HepG2 (cell line): Measurements from ENCODE around the gene LYSMD2. TPM values are rescaled to one million over a fixed set of nuclear protein-coding genes. Genes with fewer than 3 reads are reported as not detected.

ENCODE experiments used
- AFF4 ChIP-seq: sonication (generic); formaldehyde crosslinking; IDR thresholded peaks from 2 replicates; pipeline ENCODE4 v1.4.0; 2020; ENCODE audit warnings: missing genetic modification reagents
- FOXK2 ChIP-seq: fragments of 450-650 bp; IDR thresholded peaks from 2 replicates; pipeline ENCODE4 v1.6.1; 2016
- FOXO4 ChIP-seq: sonication (generic); formaldehyde crosslinking; conservative IDR thresholded peaks from 2 replicates; pipeline ENCODE4 v1.8.1; 2023; ENCODE audit warnings: missing genetic modification reagents
- HOXD1 ChIP-seq: sonication (generic); formaldehyde crosslinking; IDR thresholded peaks from 2 replicates; pipeline ENCODE4 v1.5.0; 2020; ENCODE audit warnings: missing genetic modification reagents
- JUN ChIP-seq: sonication (generic); formaldehyde crosslinking; IDR thresholded peaks from 2 replicates; pipeline ENCODE4 v1.4.0; 2020; ENCODE audit warnings: mild to moderate bottlenecking, missing genetic modification reagents
- KAT2B ChIP-seq: fragments of 150-350 bp; IDR thresholded peaks from 2 replicates; pipeline ENCODE4 v1.6.1; 2014; ENCODE audit warnings: low read depth, low read length, borderline replicate concordance
- KLF16 ChIP-seq, 2 experiments: sonication (generic) in 1 of 2; formaldehyde crosslinking in 1 of 2; IDR thresholded peaks; 2 replicates each; pipeline versions ENCODE4 v1.6.1 to v1.8.0; 2016 to 2023; ENCODE audit warnings: missing genetic modification reagents in 2 of 2, missing compliant biosample characterization in 1 of 2
- NR1H2 ChIP-seq: sonication (generic); formaldehyde crosslinking; IDR thresholded peaks from 2 replicates; pipeline ENCODE4 v1.8.1; 2022; ENCODE audit warnings: low read depth, missing genetic modification reagents, borderline replicate concordance
- PHF8 ChIP-seq: sonication (generic); formaldehyde crosslinking; IDR thresholded peaks from 2 replicates; pipeline ENCODE4 v1.5.0; 2020; ENCODE audit warnings: missing genetic modification reagents
- POLR2AphosphoS2 ChIP-seq: IDR thresholded peaks from 2 replicates; pipeline ENCODE4 v1.6.1; 2011; ENCODE audit warnings: low read depth, low read length, improper control_type of control experiment
- POLR2G ChIP-seq: fragments of 200-400 bp; formaldehyde crosslinking; IDR thresholded peaks from 2 replicates; pipeline ENCODE4 v1.6.1; 2018; ENCODE audit warnings: mild to moderate bottlenecking, low read depth, low read length, moderate library complexity
- STAG1 ChIP-seq: sonication (generic); formaldehyde crosslinking; IDR thresholded peaks from 2 replicates; pipeline ENCODE4 v1.4.0; 2020; ENCODE audit warnings: missing genetic modification reagents
- ZBTB2 ChIP-seq: sonication (generic); formaldehyde crosslinking; IDR thresholded peaks from 2 replicates; pipeline ENCODE4 v1.8.0; 2022; ENCODE audit warnings: low read depth, missing genetic modification reagents
- ZBTB39 ChIP-seq: sonication (generic); formaldehyde crosslinking; IDR thresholded peaks from 2 replicates; pipeline ENCODE4 v1.5.0; 2020; ENCODE audit warnings: missing genetic modification reagents
- ZFP37 ChIP-seq: sonication (generic); formaldehyde crosslinking; IDR thresholded peaks from 2 replicates; pipeline ENCODE4 v1.4.0; 2020; ENCODE audit warnings: missing genetic modification reagents, borderline replicate concordance
- ZKSCAN8 ChIP-seq: IDR thresholded peaks from 2 replicates; pipeline ENCODE4 v1.6.1; 2016; ENCODE audit warnings: borderline replicate concordance, missing genetic modification reagents, missing compliant biosample characterization
- ZNF317 ChIP-seq: sonication (generic); formaldehyde crosslinking; IDR thresholded peaks from 2 replicates; pipeline ENCODE4 v1.5.0; 2020; ENCODE audit warnings: mild to moderate bottlenecking, missing genetic modification reagents
- ZNF335 ChIP-seq: sonication (generic); formaldehyde crosslinking; IDR thresholded peaks from 2 replicates; pipeline ENCODE4 v1.4.0; 2020; ENCODE audit warnings: missing genetic modification reagents
- ZNF556 ChIP-seq: sonication (generic); formaldehyde crosslinking; IDR thresholded peaks from 2 replicates; pipeline ENCODE4 v1.4.0; 2020; ENCODE audit warnings: mild to moderate bottlenecking, missing genetic modification reagents, borderline replicate concordance
- ZNF615 ChIP-seq: sonication (generic); formaldehyde crosslinking; IDR thresholded peaks from 2 replicates; pipeline ENCODE4 v1.5.0; 2020; ENCODE audit warnings: mild to moderate bottlenecking, missing genetic modification reagents, borderline replicate concordance
- ZNF772 ChIP-seq: sonication (generic); formaldehyde crosslinking; IDR thresholded peaks from 2 replicates; pipeline ENCODE4 v1.5.0; 2020; ENCODE audit warnings: mild to moderate bottlenecking, missing genetic modification reagents
- ZNF776 ChIP-seq: sonication (generic); formaldehyde crosslinking; IDR thresholded peaks from 2 replicates; pipeline ENCODE4 v1.4.0; 2020; ENCODE audit warnings: mild to moderate bottlenecking, missing genetic modification reagents
- polyA plus RNA-seq, 8 experiments: library from polyadenylated mRNA; depleted of rRNA in 3 of 8; stranded (reverse) in 7 of 8; unstranded in 1 of 8; fragments of >200 nt; fragmentation: Illumina TruSeq in 4 of 8; extraction: Trizol in 4 of 8; gene quantifications; 2 replicates each; pipeline versions ENCODE4 v1.2.1 to v1.2.3, GENCODE V29; 2011 to 2016; ENCODE audit warnings: low read depth in 4 of 8, missing spikeins in 1 of 8, mixed read lengths in 1 of 8; ENCODE audit not compliant: insufficient read depth in 1 of 8
- total RNA-seq, 5 experiments: library from RNA; depleted of rRNA; stranded (reverse); fragments of >200 nt; fragmentation: Illumina TruSeq; extraction: Trizol; gene quantifications; 2 replicates each; pipeline ENCODE4 v1.2.3, GENCODE V29; 2016; ENCODE audit warnings: low read depth in 1 of 5

Gene LYSMD2
- total and polyA plus RNA-seq, 2 of the 13 experiments (the other 11 are each of a cell fraction or from before 2014, with no cell fraction given) = 0.05 to 0.27 TPM

GRCh38 chr15:51775967-51776816 lies 38.7 kb upstream of the LYSMD2 start (continued):
- TF ChIP-seq ZBTB2 = no peak
- TF ChIP-seq FOXO4 = 0 out of 2 replicates have a peak, but pooled peaks have one; percentile 26
- no peak for TF ChIP-seq JUN
- TF ChIP-seq HOXD1 = no peak
- TF ChIP-seq KLF16 (CRISPR knock-in tag; IDR thresholded peaks at IDR 0.05) = no peak
- TF ChIP-seq ZNF335 (CRISPR knock-in tag) = 0 out of 2 replicates have a peak, but pooled peaks have one; percentile 29
- no peak for TF ChIP-seq KAT2B
- TF ChIP-seq NR1H2 (CRISPR knock-in tag) = no peak
- TF ChIP-seq POLR2AphosphoS2 = no peak
- no peak for TF ChIP-seq FOXK2
- TF ChIP-seq ZFP37 = no peak
- no peak for TF ChIP-seq ZNF615 (CRISPR knock-in tag)
- TF ChIP-seq ZKSCAN8 (CRISPR knock-in tag) = no peak
- no peak for TF ChIP-seq ZNF317 (CRISPR knock-in tag)
- no peak for TF ChIP-seq AFF4
- TF ChIP-seq ZNF556 (CRISPR knock-in tag) = no peak
- TF ChIP-seq ZNF776 (CRISPR knock-in tag) = no peak
- TF ChIP-seq ZBTB39 (CRISPR knock-in tag) = no peak
- peak; percentile 88 for TF ChIP-seq STAG1
- no peak for TF ChIP-seq ZNF772 (CRISPR knock-in tag)
- TF ChIP-seq POLR2G = no peak
- no peak for TF ChIP-seq PHF8 (CRISPR knock-in tag)
